ENCODE measurements around the gene BNC2. TPM values are rescaled to one million over a fixed set of nuclear protein-coding genes. Genes with fewer than 3 reads are reported as not detected.

The BNC2 gene
- total and polyA plus RNA-seq, 2 of the 4 experiments (the other 2 are of a cell fraction): 15.5 to 45.2 TPM

GRCh38 chr9:16461137-16461840, 409.2 kb downstream of the BNC2 start:
- in situ Hi-C loops (cut with MboI; ENCODE audit: low sequenced_read_pairs): no loop called here
- no TSS peak for BruUV-seq (replicated peaks)
- POLR2A ChIA-PET (ENCODE audit: unreplicated experiment): interaction anchor here (0.5 to 0.6 kb wide), 2 partner anchors 262 to 839 kb away, joined by 3 to 4 read pairs; no protein-coding TSS in a partner anchor

More at GRCh38 chr9:16461137-16461840, 409.2 kb downstream of the BNC2 start:
- Histone ChIP-seq H3K9me1 (ENCODE audit: insufficient read depth, low read length) (peaks cover 18% of the 10 kb centered on the region), H3K36me3 (ENCODE audit: control insufficient read depth, insufficient read depth, low read length) (no peaks in the 10 kb centered on the region), H2AFZ (replicated peaks; ENCODE audit: low read length, poor library complexity) (no peak overlapping the region), H3K18ac (ENCODE audit: low read depth, low read length) (no peak overlapping the region), H2AK9ac (replicated peaks; ENCODE audit: low read depth, low read length, poor library complexity) (no peak overlapping the region), H3K27ac (ENCODE audit: insufficient read depth, low read length) (no peak overlapping the region), H2BK15ac (ENCODE audit: low read depth, low read length) (no peak overlapping the region), H4K91ac (ENCODE audit: insufficient read depth, low read depth, low read length) (no peak overlapping the region), H3K4me2 (ENCODE audit: low read depth, low read length) (no peak overlapping the region), H3K9ac (ENCODE audit: low read depth, low read length) (no peak overlapping the region), H2AK5ac (ENCODE audit: low read depth, low read length) (no peak overlapping the region), H3K4ac (ENCODE audit: low read depth, low read length) (no peak overlapping the region), H3K4me3 (ENCODE audit: insufficient read depth, low read depth, low read length) (no peak overlapping the region), H3K23ac (ENCODE audit: low read depth, low read length) (no peak overlapping the region), H3K79me1 (ENCODE audit: low read depth in 1 of 2, low read length in 2 of 2) (peaks cover 33 to 52% of the 10 kb centered on the region in 2 experiments), H4K5ac (ENCODE audit: low read depth, low read length) (no peak overlapping the region), H3K56ac (ENCODE audit: extremely low read depth, insufficient read depth, low read length) (no peak overlapping the region), H4K20me1 (ENCODE audit: insufficient read depth, low read length) (peaks cover 4% of the 10 kb centered on the region; the same call in 1 of the 2 replicates), H3K9me3 (ENCODE audit: control insufficient read depth, insufficient read depth, low read length) (no peaks in the 10 kb centered on the region), H3K27me3 (ENCODE audit: control insufficient read depth, insufficient read depth, low read length) (no peaks in the 10 kb centered on the region), H2BK20ac (ENCODE audit: low read depth, low read length) (no peak overlapping the region), H2BK5ac (ENCODE audit: low read depth, low read length, poor library complexity, severe bottlenecking) (no peak overlapping the region), H3K4me1 (ENCODE audit: control insufficient read depth, insufficient read depth, low read length) (peaks cover 11% of the 10 kb centered on the region), H4K8ac (ENCODE audit: low read depth in 2 of 2, low read length in 2 of 2) (no peak overlapping the region), H3K14ac (replicated peaks; ENCODE audit: low read depth, low read length) (no peak overlapping the region), H2BK120ac (ENCODE audit: low read depth, low read length) (no peak overlapping the region)
- peak; percentile 35 for DNase-seq
- no peak for TF ChIP-seq NFE2L2 (IDR thresholded peaks at IDR 0.05; ENCODE audit: low read depth, low read length)
- TF ChIP-seq RFX5 (IDR thresholded peaks at IDR 0.05; ENCODE audit: low read depth, low read length): no peak
- TF ChIP-seq RAD21 (IDR thresholded peaks at IDR 0.05; ENCODE audit: low read length): no peak
- no peak for TF ChIP-seq CHD1 (IDR thresholded peaks at IDR 0.05; ENCODE audit: low read depth, low read length)
- no peak for TF ChIP-seq USF2 (IDR thresholded peaks at IDR 0.05; ENCODE audit: low read depth, low read length)
- no peak for TF ChIP-seq MAZ (IDR thresholded peaks at IDR 0.05; ENCODE audit: borderline replicate concordance, low read depth, low read length)
- TF ChIP-seq MXI1 (IDR thresholded peaks at IDR 0.05; ENCODE audit: borderline replicate concordance, low read depth, low read length): no peak
- no peak for TF ChIP-seq FOS (IDR thresholded peaks at IDR 0.05; ENCODE audit: low read depth, low read length)
- no peak for TF ChIP-seq POLR2A (IDR thresholded peaks at IDR 0.05; ENCODE audit: low read depth, low read length)
- TF ChIP-seq CTCF (conservative IDR thresholded peaks at IDR 0.05; ENCODE audit: low read depth, low read length): no peak
- TF ChIP-seq SMC3 (IDR thresholded peaks at IDR 0.05; ENCODE audit: low read depth, low read length): no peak
- TF ChIP-seq ELK1 (IDR thresholded peaks at IDR 0.05; ENCODE audit: borderline replicate concordance, low read depth, low read length): no peak
- no peak for TF ChIP-seq CEBPB (IDR thresholded peaks at IDR 0.05; ENCODE audit: low read depth, low read length)
- no peak for TF ChIP-seq BHLHE40 (IDR thresholded peaks at IDR 0.05; ENCODE audit: low read depth, low read length)
- TF ChIP-seq RCOR1 (IDR thresholded peaks at IDR 0.05; ENCODE audit: insufficient replicate concordance, low read length): no peak
- no peak for TF ChIP-seq MAFK (IDR thresholded peaks at IDR 0.05; ENCODE audit: low read depth, low read length)
- no peak; the same call in 1 of the 2 replicates for ATAC-seq (ENCODE audit: low read depth)
- 100% methylated on average over 1 of the region's 12 CpGs; no CpG with 5 or more reads in 1 of the 2 experiments for WGBS, 2 experiments (ENCODE audit: extremely low coverage in 2 of 2, insufficient read length in 1 of 2)
- intact Hi-C loops (cut with micrococcal nuclease): no loop called here
- CTCF ChIA-PET: no interaction called here
- dilution Hi-C loops (cut with HindIII; ENCODE audit: low sequenced_read_pairs, unreplicated experiment): no loop called here
